K562 (cell line): ENCODE measurements around the gene GNPTAB. TPM values are rescaled to one million over a fixed set of nuclear protein-coding genes. Genes with fewer than 3 reads are reported as not detected.

Source experiments
- E2F1 ChIP-seq: sonication (generic); formaldehyde crosslinking; IDR thresholded peaks from 2 replicates; pipeline ENCODE4 v1.8.1; 2023; ENCODE audit warnings: mild to moderate bottlenecking, missing genetic modification reagents, moderate library complexity
- HMG20A ChIP-seq: fragments of 450-650 bp; formaldehyde crosslinking; conservative IDR thresholded peaks from 2 replicates; pipeline ENCODE4 v1.4.0; 2020; ENCODE audit warnings: mild to moderate bottlenecking, mixed read lengths
- IRF1 ChIP-seq: sonication (generic); formaldehyde crosslinking; IDR thresholded peaks from 2 replicates; pipeline ENCODE4 v1.8.0; 2022; ENCODE audit warnings: missing genetic modification reagents, mild to moderate bottlenecking, borderline replicate concordance
- MBD1 ChIP-seq: fragments of 250-450 bp; sonication (Bioruptor Pico); IDR thresholded peaks from 2 replicates; pipeline ENCODE4 v1.8.0; 2022; ENCODE audit warnings: inconsistent platforms
- MCM5 ChIP-seq: fragments of 450-650 bp; IDR thresholded peaks from 2 replicates; pipeline ENCODE4 v1.6.1; 2016; ENCODE audit warnings: low read depth
- POLR3A ChIP-seq: IDR thresholded peaks from 2 replicates; pipeline ENCODE4 v1.6.1; 2011; ENCODE audit warnings: borderline replicate concordance, mild to moderate bottlenecking, moderate library complexity; ENCODE audit not compliant: insufficient read length, insufficient read depth; ENCODE audit errors: extremely low read depth
- TAF7 ChIP-seq: fragments of 450-650 bp; IDR thresholded peaks from 2 replicates; pipeline ENCODE4 v1.6.1; 2016; ENCODE audit warnings: missing genetic modification characterization, missing compliant biosample characterization
- ZFP36 ChIP-seq: fragments of 150-350 bp; IDR thresholded peaks from 2 replicates; pipeline ENCODE4 v1.6.1; 2018; ENCODE audit warnings: low read length, low read depth; ENCODE audit not compliant: partially characterized antibody
- ZNF408 ChIP-seq: fragments of 250-450 bp; sonication (Bioruptor Pico); IDR thresholded peaks from 2 replicates; pipeline ENCODE4 v1.4.0; 2020; ENCODE audit warnings: low read depth, mild to moderate bottlenecking, moderate library complexity
- ZNF583 ChIP-seq: fragments of 250-450 bp; sonication (Bioruptor Pico); IDR thresholded peaks from 2 replicates; pipeline ENCODE4 v1.4.0; 2020
- polyA plus RNA-seq, 8 experiments: library from polyadenylated mRNA; depleted of rRNA in 4 of 8; stranded (reverse) in 5 of 8; unstranded in 3 of 8; fragments of >200 nt; fragmentation: Nextera tagmentation in 2 of 8; fragmentation: Illumina TruSeq in 1 of 8; extraction: Ambion mirVana in 2 of 8; extraction: Trizol in 1 of 8; gene quantifications; 2 replicates each; pipeline versions ENCODE4 v1.2.1 to v1.2.3, GENCODE V29; 2011 to 2014; ENCODE audit warnings: inconsistent platforms in 1 of 8, missing spikeins in 1 of 8
- total RNA-seq, 7 experiments: library from RNA; depleted of rRNA in 6 of 7; stranded (reverse); fragments of >200 nt in 6 of 7; fragmentation: Illumina TruSeq in 2 of 7; extraction: Trizol in 2 of 7; gene quantifications; 2 replicates each; pipeline versions ENCODE4 v1.2.1 to v1.2.3, GENCODE V29; 2011 to 2021; ENCODE audit warnings: low replicate concordance in 1 of 7

Gene GNPTAB
- total and polyA plus RNA-seq, 9 of the 15 experiments (the other 6 are each of a cell fraction or from before 2014, with no cell fraction given) = 5.9 to 23.2 (median 19.3) TPM

GRCh38 chr12:101706403-101706802 lies 124.4 kb downstream of the GNPTAB start (continued):
- TF ChIP-seq E2F1 (no peak), POLR3A (no peak), MBD1 (CRISPR knock-in tag) (no peak), ZFP36 (no peak), HMG20A (CRISPR knock-in tag) (no peak), ZNF408 (CRISPR knock-in tag) (no peak), IRF1 (CRISPR knock-in tag) (no peak), ZNF583 (no peak), TAF7 (no peak), MCM5 (no peak)
